Adrenal gland (tissue), 5 donors: ENCODE results near the gene GMPR2.

Experiments used
- CTCF ChIP-seq, 6 experiments: fragments of 450-650 bp in 4 of 6; fragments of 200-600 bp in 2 of 6; sonication (generic) in 1 of 6; IDR thresholded peaks; 1 replicate in 5 of 6; 2 replicates in 1 of 6; pipeline versions ENCODE4 v1.5.1 to v1.8.0; 2016 to 2021; ENCODE audit warnings: antibody characterized with exemption in 6 of 6, mild to moderate bottlenecking in 2 of 6, moderate library complexity in 1 of 6
- POLR2A ChIP-seq, 2 donors: fragments of 450-650 bp; IDR thresholded peaks; one replicate each; pipeline ENCODE4 v1.6.1; 2017; ENCODE audit warnings: antibody characterized with exemption in 2 of 2, mild to moderate bottlenecking in 2 of 2, moderate library complexity in 1 of 2
- donor health status: DM: no; HTN: no; CAD: no.

- TF ChIP-seq CTCF (IDR thresholded peaks at IDR 0.05) = no peak
- no peak for TF ChIP-seq POLR2A (IDR thresholded peaks at IDR 0.05)
Measured at GRCh38 chr14:24190416-24190815, 42.3 kb upstream of the GMPR2 start.
